K562 treated with DMSO at 1 percent for 24 hours (cell line): ENCODE measurements around the gene NOTUM. TPM values are rescaled to one million over a fixed set of nuclear protein-coding genes. Genes with fewer than 3 reads are reported as not detected.

Source experiments
- total RNA-seq: library from RNA; unstranded; fragments of 300-600 nt; gene quantifications from 2 replicates; pipeline ENCODE4 v1.2.3, GENCODE V29; 2022; ENCODE audit warnings: low read depth; ENCODE audit not compliant: insufficient read depth

Gene NOTUM
- 6.4 and 9.9 TPM in 2 replicates for total RNA-seq

GRCh38 chr17:81961087-81961511 lies at the start of gene NOTUM:
Gene NOTUM, minus strand, starts transcription at chr17:81961187. Its CDS starts 278 bp downstream, at chr17:81960909.

GRCh38 chr17:81977211-81977808 lies 16.3 kb upstream of the NOTUM start, which contains the start of gene ASPSCR1:
Gene ASPSCR1, plus strand, starts transcription at chr17:81977629. Its CDS starts 18 bp downstream, at chr17:81977647.

GRCh38 chr17:81947189-81947588 lies 13.8 kb downstream of the NOTUM start, which contains the start of gene MYADML2:
Gene MYADML2, minus strand, starts transcription at chr17:81947233. Its CDS starts 5,492 bp downstream, at chr17:81941741.

GRCh38 chr17:81927653-81928543 lies 33.1 kb downstream of the NOTUM start, which contains the start of gene MAFG:
Gene MAFG, minus strand, starts transcription at chr17:81927735. Its CDS starts 4,550 bp downstream, at chr17:81923185.

GRCh38 chr17:81917565-81918332 lies 43.2 kb downstream of the NOTUM start, which contains the start of gene SIRT7:
Gene SIRT7, minus strand, starts transcription at chr17:81918176. Its CDS starts 45 bp downstream, at chr17:81918131.

GRCh38 chr17:81911277-81911961 lies 49.6 kb downstream of the NOTUM start, which contains the start of gene PCYT2:
Gene PCYT2, minus strand, starts transcription at chr17:81911399. Its CDS starts 44 bp downstream, at chr17:81911355.

Other genes with a start within 250 kb of the NOTUM start
- gene SLC25A10, start 248.9 kb downstream of the NOTUM start, total RNA-seq = 86.5 and 86.6 TPM in 2 replicates
- gene GCGR, start 157.0 kb downstream of the NOTUM start, total RNA-seq = not detected in 2 replicates
- 252 and 259 TPM in 2 replicates for gene MCRIP1, start 127.9 kb downstream of the NOTUM start, total RNA-seq
- gene PPP1R27, start 126.1 kb downstream of the NOTUM start, total RNA-seq = 1.0 TPM in 1 of 2 replicates, not detected in the other
- 656 and 712 TPM in 2 replicates for gene P4HB, start 100.7 kb downstream of the NOTUM start, total RNA-seq
- gene ARHGDIA, start 89.8 kb downstream of the NOTUM start, total RNA-seq = 324 and 357 TPM in 2 replicates
- 140 and 157 TPM in 2 replicates for gene ALYREF, start 69.6 kb downstream of the NOTUM start, total RNA-seq
- 618 and 662 TPM in 2 replicates for gene ANAPC11, start 69.5 kb downstream of the NOTUM start, total RNA-seq
- 3.9 and 5.7 TPM in 2 replicates for gene NPB, start 58.9 kb downstream of the NOTUM start, total RNA-seq
- gene PCYT2, start 49.8 kb downstream of the NOTUM start, total RNA-seq = 51.5 and 62.4 TPM in 2 replicates
- 49.3 and 56.8 TPM in 2 replicates for gene SIRT7, start 43.0 kb downstream of the NOTUM start, total RNA-seq
- 57.8 and 60.4 TPM in 2 replicates for gene MAFG, start 33.5 kb downstream of the NOTUM start, total RNA-seq
- 194 and 235 TPM in 2 replicates for gene PYCR1, start 23.9 kb downstream of the NOTUM start, total RNA-seq
- gene MYADML2, start 14.0 kb downstream of the NOTUM start, total RNA-seq = not detected in 2 replicates
- gene ASPSCR1, start 16.4 kb upstream of the NOTUM start, total RNA-seq = 43.2 and 43.6 TPM in 2 replicates
- gene CENPX, start 61.7 kb upstream of the NOTUM start, total RNA-seq = 146 and 169 TPM in 2 replicates
- 14.3 and 16.2 TPM in 2 replicates for gene LRRC45, start 62.1 kb upstream of the NOTUM start, total RNA-seq
- gene RAC3, start 70.5 kb upstream of the NOTUM start, total RNA-seq = 64.4 and 76.8 TPM in 2 replicates
- gene DCXR, start 76.5 kb upstream of the NOTUM start, total RNA-seq = 391 and 415 TPM in 2 replicates
- 33.5 and 41.3 TPM in 2 replicates for gene RFNG, start 90.6 kb upstream of the NOTUM start, total RNA-seq
- 156 and 180 TPM in 2 replicates for gene GPS1, start 90.7 kb upstream of the NOTUM start, total RNA-seq
- 220 and 240 TPM in 2 replicates for gene DUS1L, start 104.6 kb upstream of the NOTUM start, total RNA-seq
- 161 and 174 TPM in 2 replicates for gene FASN, start 137.0 kb upstream of the NOTUM start, total RNA-seq